Lung (tissue), 12 donors: Measurements from ENCODE around the gene COL4A2. TPM values are rescaled to one million over a fixed set of nuclear protein-coding genes. Genes with fewer than 3 reads are reported as not detected.

Experiments used
- ATAC-seq: fragments of 200-7000 bp; cut with Tn5 transposase; one replicate; pipeline ENCODE4 v1.9.1; 2020; ENCODE audit warnings: moderate number of reproducible peaks; ENCODE audit not compliant: insufficient read depth, low FRiP score
- DNase-seq, 3 donors: peaks; one replicate each; pipeline ENCODE4 v3.0.0-alpha.2; 2013 to 2017
- H3K27ac ChIP-seq, 2 donors: one replicate each; pipeline ENCODE4 v1.5.1; 2013; ENCODE audit warnings: mild to moderate bottlenecking in 2 of 2, moderate library complexity in 2 of 2, control low read depth in 1 of 2, inconsistent platforms in 1 of 2, low read depth in 1 of 2, low read length in 1 of 2
- H3K27me3 ChIP-seq, 3 donors: one replicate each; pipeline ENCODE4 v1.5.1; 2013; ENCODE audit warnings: low read length in 2 of 3; ENCODE audit not compliant: control insufficient read depth in 3 of 3, insufficient read depth in 3 of 3
- H3K36me3 ChIP-seq, 4 donors: one replicate each; pipeline ENCODE4 v1.5.1; 2013; ENCODE audit warnings: low read length in 4 of 4, mild to moderate bottlenecking in 1 of 4, moderate library complexity in 1 of 4; ENCODE audit not compliant: control insufficient read depth in 4 of 4, insufficient read depth in 4 of 4
- H3K4me1 ChIP-seq, 5 donors: one replicate each; pipeline ENCODE4 v1.5.1; 2013; ENCODE audit warnings: low read length in 5 of 5, mild to moderate bottlenecking in 2 of 5, moderate library complexity in 1 of 5; ENCODE audit not compliant: control insufficient read depth in 5 of 5, insufficient read depth in 5 of 5
- H3K4me3 ChIP-seq: one replicate; pipeline ENCODE4 v1.5.1; 2013; ENCODE audit warnings: mild to moderate bottlenecking, control low read depth, moderate library complexity
- H3K9ac ChIP-seq, 2 donors: one replicate each; pipeline ENCODE4 v1.5.1; 2013; ENCODE audit warnings: low read length in 2 of 2, control low read depth in 1 of 2; ENCODE audit not compliant: insufficient read depth in 1 of 2
- H3K9me3 ChIP-seq, 4 donors: one replicate each; pipeline ENCODE4 v1.5.1; 2013; ENCODE audit warnings: low read length in 3 of 4, mild to moderate bottlenecking in 1 of 4, moderate library complexity in 1 of 4; ENCODE audit not compliant: control insufficient read depth in 4 of 4, insufficient read depth in 3 of 4
- WGBS, 2 donors: extraction: QIAGEN DNeasy Blood & Tissue Kit; methylation state at CpG; one replicate each; pipeline ENCODE4 v1.1.7; 2013; 5-methylcytosine and 5-hydroxymethylcytosine counted together
- polyA plus RNA-seq, 2 donors: library from polyadenylated mRNA; stranded (reverse); fragments of 200-250 nt; gene quantifications; one replicate each; pipeline ENCODE4 v1.2.1, GENCODE V29; 2013
- total RNA-seq, 2 donors: library from RNA; depleted of rRNA in 1 of 2; stranded (reverse); fragments of >200 nt in 1 of 2; gene quantifications; one replicate each; pipeline ENCODE4 v1.2.1, GENCODE V29; 2014 to 2021
- TF ChIP-seq, protein P1 (sequence below): IDR thresholded peaks from 2 replicates; pipeline ENCODE4 v1.5.1; 2012; ENCODE audit warnings: mild to moderate bottlenecking; ENCODE audit errors: control extremely low read depth, extremely low read depth
- donor health status: control.
- donor health status: control.
- donor health status: Bipolar disorder and iron deficiency.
- donor health status: healthy.
- donor health status: DM: yes; HTN: yes; CAD: no.

Gene COL4A2
- total and polyA plus RNA-seq, 4 donors: 169 to 627 (median 339) TPM

DNA sequence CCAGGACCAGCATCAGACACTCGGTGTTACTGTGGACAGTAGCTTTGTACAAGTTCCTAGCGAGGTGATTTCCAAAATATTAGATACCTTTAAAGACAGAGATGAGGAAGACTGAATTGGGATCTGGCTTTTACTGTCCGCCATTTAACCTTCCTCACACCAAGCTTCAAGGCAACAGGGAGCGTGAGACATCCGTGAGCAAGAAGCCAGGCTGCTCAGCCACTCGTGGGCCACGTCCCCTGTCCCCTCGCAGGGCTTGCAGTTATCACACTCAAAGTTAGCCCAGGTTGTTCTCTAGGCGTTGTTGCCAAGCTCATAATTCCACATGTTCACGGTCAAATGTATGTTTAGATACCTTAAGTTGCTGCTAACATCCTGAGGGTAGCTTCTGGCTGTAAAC is 102.9 kb downstream of the COL4A2 start:
- no peak for DNase-seq
- peak overlapping the region; percentile 48 to 50 for H3K27ac ChIP-seq

DNA sequence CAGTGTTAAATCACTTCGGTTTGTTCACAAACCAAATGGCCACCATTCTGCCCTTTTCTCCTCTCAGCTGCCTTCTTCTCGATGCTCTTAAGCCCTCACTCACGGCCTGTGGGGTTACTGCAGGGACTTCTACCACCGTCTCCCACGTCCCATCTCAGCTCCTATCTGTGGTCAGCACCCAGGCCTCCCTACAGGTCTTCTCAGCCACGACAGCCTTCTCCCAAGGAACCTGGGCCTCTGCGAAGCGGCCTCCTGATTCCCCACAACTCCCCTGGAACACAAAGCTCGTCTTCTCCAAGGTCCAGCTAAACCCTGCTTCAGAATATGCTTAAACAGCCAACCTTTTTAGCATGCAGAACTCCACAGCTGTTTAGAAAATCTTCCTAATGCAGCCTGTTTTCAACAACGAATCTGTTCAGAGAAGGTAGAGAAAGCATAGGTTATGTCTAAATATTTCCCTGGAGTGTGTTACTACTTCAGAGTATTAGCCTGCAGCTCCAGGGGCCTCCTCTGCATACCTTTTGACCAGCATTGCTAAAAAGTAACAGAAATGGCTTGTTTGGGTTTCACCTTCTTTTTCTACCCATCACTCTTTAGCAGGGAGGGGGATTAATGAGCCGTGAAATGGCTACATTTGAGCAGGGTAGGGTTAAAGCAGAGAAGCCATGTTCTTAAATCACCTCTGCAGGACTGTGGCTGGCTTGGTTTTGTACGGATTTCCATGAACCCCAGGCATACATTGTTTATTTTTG is 104.0 kb downstream of the COL4A2 start:
- WGBS, 2 donors: 68 to 76% methylated on average over 12 of the region's 12 CpGs
- no peak overlapping the region for H3K9ac ChIP-seq
- H3K4me3 ChIP-seq: no peak overlapping the region
- H3K9me3 ChIP-seq: no peaks in the 10 kb centered on the region
- TF ChIP-seq, protein P1, sequence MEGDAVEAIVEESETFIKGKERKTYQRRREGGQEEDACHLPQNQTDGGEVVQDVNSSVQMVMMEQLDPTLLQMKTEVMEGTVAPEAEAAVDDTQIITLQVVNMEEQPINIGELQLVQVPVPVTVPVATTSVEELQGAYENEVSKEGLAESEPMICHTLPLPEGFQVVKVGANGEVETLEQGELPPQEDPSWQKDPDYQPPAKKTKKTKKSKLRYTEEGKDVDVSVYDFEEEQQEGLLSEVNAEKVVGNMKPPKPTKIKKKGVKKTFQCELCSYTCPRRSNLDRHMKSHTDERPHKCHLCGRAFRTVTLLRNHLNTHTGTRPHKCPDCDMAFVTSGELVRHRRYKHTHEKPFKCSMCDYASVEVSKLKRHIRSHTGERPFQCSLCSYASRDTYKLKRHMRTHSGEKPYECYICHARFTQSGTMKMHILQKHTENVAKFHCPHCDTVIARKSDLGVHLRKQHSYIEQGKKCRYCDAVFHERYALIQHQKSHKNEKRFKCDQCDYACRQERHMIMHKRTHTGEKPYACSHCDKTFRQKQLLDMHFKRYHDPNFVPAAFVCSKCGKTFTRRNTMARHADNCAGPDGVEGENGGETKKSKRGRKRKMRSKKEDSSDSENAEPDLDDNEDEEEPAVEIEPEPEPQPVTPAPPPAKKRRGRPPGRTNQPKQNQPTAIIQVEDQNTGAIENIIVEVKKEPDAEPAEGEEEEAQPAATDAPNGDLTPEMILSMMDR: no peak
- peak overlapping the region; percentile 75 to 88 for H3K27ac ChIP-seq
- DNase-seq (no peak), ATAC-seq (no peak)
- H3K36me3 ChIP-seq: peaks cover 0 to 5% (median 0%) of the 10 kb centered on the region in 4 donors
- H3K4me1 ChIP-seq: peaks cover 5 to 41% (median 26%) of the 10 kb centered on the region in 5 donors
- H3K27me3 ChIP-seq: no peaks in the 10 kb centered on the region

More for the DNA sequence above, 102.9 kb downstream of the COL4A2 start:
- Histone ChIP-seq H3K4me3 (no peak overlapping the region), H3K36me3 (no peaks in the 10 kb centered on the region), H3K4me1 (peaks cover 5 to 45% (median 27%) of the 10 kb centered on the region in 5 donors), H3K9ac (no peak overlapping the region), H3K27me3 (no peaks in the 10 kb centered on the region), H3K9me3 (no peaks in the 10 kb centered on the region)
- no peak for ATAC-seq
- WGBS, 2 donors: 73 to 80% methylated on average over 10 of the region's 10 CpGs
- TF ChIP-seq, protein P1: no peak

DNA sequence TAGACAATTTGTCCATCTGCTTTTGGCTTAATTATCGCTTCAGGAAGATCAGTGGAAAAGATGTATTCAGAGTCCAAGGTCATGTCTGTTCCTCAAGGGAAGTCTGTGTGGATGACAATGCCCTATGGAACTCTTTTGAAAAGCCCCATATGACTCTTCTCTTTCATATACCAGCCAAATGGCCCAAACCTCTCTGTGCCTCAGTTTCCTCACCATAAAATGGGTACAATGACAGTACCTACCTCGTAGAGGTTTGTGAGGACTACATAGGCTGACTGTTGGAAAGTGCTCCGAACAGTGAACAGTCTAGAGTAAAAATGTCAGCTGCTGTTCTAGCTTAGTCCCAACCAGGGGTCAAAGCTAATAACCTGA is 104.6 kb downstream of the COL4A2 start:
- peak overlapping the region; percentile 75 to 88 for H3K27ac ChIP-seq
- no peak overlapping the region for H3K4me3 ChIP-seq
- no peak for ATAC-seq
- H3K9me3 ChIP-seq: no peaks in the 10 kb centered on the region
- TF ChIP-seq, protein P1: no peak
- DNase-seq: no peak
- peak overlapping the region in 1 of 2 donors; percentile 75 for H3K9ac ChIP-seq
- 75 to 84% methylated on average over 3 of the region's 3 CpGs for WGBS, 2 donors
- H3K4me1 ChIP-seq: peaks cover 5 to 36% (median 28%) of the 10 kb centered on the region in 5 donors
- peaks cover 0 to 5% (median 0%) of the 10 kb centered on the region in 4 donors for H3K36me3 ChIP-seq
- H3K27me3 ChIP-seq: no peaks in the 10 kb centered on the region
